HUDEP-2 (cell line): ENCODE measurements around the gene OSBPL3.

Experiments used
- DNase-seq, 76 experiments: peaks; one replicate each; lab custom pipeline; 2025; ENCODE audit not compliant: unreplicated experiment in 76 of 76; lab: John Stamatoyannopoulos, UW

Gene OSBPL3

DNA sequence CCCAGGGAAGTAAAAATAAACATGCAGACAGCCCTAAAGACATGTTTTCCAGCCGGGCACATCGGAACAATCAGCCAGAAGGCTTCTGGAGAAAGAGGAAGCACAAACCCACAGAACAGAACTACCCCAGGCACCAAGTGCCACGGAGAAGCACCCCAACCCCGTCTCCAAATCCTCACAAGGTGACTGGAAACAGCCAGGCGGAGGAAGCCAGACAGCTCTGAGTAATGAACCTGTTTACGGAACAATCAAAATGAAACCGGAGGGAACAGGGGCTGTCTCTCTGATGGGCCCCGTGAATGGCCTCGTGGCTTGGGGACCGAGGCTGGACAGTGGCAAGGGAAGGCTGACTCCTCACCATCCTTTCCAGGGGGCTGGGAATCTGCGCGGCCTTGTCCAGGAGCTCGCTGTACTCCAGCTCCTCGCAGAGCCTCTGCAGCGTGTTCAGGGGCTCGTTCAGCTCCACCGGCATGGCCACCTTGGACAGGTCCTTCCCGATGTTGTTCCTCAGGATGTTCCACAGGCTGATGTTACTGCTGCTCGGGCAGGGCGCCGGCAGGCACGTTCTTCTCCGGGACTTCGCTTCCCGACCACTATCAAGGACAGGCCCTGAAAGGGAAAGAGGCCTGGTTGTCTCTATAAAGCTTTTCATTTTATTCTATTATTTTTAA lies 145.7 kb downstream of the OSBPL3 start:
- no peak for DNase-seq

DNA sequence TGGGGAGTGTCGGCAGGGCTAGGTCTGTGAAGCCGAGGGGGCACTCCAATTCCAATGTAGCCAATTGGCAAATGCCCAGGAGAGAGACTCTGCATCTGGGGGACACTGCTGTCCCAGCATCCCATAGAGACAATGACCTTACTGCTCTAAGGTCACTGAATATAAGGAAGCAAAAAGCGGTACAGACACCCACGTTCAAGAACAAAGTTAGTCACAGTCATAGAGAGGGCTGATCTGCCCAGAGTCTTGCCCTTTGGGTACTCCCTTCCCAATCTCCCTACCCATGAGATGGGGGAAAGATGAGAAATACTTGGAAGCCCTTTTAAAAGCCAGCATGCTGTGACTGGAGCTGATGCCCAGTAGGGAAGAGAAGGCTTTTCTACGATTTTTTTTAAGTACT lies 146.4 kb downstream of the OSBPL3 start:
- no peak for DNase-seq

DNA sequence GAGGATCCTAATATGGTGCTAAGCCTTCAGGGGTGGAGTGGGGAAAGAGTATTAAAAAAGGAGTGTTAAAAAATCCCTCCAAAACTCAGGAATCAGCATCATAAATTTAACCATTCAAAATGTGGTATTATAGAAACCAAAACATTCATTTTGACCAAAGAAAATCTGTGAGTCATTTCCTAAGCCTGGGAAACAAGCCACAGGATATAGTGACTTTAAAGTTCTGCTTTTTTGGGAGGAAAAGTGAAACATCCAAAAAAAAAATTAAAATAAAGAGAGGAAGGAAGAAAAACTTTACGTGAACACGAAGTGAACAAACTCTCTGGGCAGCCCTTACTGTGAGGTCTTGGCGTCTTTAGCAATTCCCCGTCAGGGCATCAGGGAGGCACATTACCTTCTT lies 148.7 kb downstream of the OSBPL3 start:
- DNase-seq: peak in 1 of 76 experiments; percentile 8

DNA sequence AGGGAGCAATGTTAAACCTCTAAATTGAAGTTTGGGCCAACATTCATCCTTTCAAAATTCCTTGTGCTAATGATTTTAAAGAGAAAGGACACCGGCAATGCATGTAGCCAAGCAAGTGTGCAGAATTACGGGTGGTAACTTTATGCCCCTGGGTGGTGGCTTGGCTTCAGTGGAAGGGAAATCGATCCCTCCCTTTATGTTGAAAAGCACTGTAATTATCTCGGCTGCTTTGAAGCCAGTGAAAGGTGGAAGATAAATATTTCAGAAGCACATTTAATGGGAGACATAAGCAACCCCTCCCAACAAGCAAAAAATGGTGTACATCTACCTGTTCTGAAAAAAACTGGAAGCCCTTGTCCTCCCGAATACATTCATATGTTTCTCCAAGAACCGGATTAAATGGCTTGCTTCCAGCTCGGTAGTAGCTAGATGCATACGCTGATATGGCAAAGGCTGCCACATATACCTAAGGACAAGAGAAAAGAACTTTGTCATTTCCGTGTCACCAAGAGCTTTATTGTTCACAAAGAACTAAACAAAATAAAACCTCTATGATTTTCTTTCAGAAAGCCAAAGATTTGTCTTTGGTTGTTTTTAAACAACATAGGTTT lies 149.4 kb downstream of the OSBPL3 start:
- DNase-seq: peak in 21 of 76 experiments; percentile 6 to 56 (median 26)

DNA sequence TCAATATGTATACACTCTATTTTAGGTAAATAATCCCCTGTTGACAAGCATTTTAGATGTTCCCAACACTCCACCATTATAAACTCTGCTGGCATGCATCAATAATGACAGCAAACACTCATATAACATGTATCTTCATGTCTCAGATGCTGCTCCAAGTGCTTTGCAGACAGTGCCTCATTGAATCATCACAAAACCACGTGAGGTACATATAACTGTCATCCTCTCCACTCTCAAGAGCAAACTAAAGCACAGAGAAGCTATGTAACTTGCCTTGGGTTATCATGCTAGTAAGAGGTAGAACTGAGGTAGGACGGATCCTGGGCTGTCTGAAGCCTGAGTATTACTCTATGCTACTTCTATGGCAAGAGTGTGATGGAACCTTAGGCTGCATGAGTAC lies 150.2 kb downstream of the OSBPL3 start:
- peak in 45 of 76 experiments; percentile 2 to 78 (median 47) for DNase-seq

DNA sequence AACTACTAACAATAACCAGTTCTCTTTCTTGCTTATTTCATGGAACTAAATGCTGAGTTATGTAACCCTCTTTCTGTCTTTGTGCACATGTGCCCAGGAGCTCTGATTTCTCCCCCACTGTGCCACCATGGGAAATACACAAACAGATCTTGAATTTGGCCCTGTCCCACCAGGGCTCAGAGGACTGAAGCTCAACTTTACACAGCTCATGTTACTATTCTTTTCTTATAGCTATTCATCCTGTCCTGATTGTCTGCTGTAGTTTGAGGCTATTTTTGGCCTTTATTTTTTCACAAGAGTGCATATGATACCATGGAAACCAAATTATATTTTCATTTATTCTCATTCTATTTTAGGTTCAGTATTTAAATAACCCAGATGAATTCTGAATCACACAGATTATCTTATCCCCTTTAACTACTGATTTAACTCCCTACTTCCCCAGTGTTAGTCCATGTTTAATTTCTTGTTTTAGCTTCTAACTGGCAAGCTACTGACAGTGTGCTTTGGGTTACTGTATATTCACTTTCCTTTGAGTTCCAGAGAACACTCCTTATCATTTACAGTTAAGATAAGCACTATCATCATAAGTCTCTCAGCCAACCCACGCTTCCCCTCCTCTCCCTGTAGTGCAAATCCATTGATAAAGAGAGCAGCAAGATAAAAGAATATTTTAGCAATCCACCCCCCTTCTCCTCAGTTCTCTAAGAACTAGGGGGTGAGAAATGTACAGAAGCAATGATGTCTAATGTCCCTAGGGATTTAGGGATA lies 150.9 kb downstream of the OSBPL3 start:
- DNase-seq: peak in 64 of 76 experiments; percentile 9 to 88 (median 54)

DNA sequence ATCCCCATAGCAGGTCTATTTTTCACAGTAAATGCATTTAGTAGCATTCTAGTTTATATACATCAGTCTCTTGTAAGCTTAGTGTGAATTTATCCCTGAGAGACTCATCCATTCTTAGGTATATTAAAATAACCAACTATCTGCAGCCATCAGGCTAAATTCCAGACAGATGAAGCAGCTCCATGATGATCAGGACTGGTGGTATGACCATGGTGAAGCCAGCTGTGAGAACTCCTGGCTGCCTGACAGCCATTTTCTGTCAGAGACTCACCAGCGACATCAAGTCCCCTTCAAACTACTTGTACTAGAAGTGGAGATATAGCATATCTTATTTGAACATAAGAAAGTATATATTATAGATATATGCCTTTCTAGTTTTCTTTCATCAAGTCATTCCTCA lies 152.4 kb downstream of the OSBPL3 start:
- no peak for DNase-seq

DNA sequence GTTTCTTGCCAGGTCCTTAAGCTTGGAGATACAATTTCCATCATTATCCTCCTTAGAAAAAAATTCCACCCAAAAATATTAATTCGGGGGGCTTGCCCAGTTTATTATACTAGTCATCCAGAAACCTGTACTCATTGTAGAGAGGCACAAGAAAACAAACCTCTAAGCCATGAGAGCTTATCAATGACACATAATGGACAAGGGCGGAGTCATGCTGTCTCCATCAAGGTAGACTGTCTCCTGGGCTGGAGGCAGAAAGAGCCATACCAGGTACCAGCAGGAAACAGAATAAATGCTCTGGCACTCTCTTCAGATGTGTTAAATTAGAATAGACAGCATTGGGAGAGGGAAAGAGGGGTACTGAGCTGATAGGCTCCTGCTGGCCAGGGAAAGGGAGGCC lies 153.0 kb downstream of the OSBPL3 start:
- no peak for DNase-seq

DNA sequence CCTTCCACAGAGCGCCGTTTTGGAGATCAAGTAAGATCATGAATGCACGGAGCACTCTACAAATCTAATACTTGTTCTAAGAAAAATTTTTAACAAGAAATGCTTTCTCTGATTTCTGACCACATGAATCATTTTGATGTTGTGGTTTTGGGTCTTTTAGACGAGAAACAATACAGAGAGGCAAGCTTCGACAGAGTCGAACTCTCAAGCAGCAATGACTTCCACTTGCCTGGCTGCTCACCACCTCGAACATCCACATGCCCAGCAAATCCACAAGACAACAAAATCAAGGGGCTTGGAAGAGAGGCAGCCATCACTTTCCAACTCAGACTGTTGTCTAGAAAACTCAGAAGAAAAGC lies 153.3 kb downstream of the OSBPL3 start:
- DNase-seq: no peak

DNA sequence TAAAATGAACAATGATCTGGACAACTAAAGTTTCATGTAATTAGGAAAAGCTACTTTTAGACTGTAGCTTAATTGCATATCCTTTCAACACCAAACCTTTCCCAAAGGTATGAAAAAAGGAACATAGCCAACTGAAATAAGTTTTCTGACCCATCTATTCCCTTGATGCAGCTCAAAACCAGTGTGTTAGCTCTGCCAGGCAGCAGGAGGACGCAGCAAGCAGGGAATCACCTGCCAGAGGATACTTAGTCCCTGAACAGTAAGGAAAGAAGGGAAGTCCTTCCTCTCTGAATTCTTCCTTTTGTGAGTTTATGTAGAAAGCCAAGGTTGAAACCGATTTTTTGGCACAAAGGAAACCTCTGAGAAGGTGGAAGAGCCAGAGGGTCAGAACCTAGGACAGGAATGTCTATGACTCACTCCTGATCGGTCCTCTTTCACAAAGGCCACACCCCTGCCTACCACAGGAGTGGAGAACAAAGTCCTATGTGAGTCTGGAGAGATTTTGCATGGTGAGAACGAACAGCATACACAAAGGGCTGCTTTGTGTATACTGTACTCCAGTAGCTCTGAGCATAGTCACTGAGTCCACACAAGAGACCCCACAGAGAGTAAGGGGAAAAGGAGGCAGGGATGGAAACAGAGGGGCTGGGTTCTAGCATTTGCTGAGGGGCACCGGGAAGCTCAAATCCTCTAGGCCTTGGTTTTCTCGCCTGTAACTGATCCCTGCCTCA lies 153.9 kb downstream of the OSBPL3 start:
- peak in 39 of 76 experiments; percentile 5 to 61 (median 22) for DNase-seq

DNA sequence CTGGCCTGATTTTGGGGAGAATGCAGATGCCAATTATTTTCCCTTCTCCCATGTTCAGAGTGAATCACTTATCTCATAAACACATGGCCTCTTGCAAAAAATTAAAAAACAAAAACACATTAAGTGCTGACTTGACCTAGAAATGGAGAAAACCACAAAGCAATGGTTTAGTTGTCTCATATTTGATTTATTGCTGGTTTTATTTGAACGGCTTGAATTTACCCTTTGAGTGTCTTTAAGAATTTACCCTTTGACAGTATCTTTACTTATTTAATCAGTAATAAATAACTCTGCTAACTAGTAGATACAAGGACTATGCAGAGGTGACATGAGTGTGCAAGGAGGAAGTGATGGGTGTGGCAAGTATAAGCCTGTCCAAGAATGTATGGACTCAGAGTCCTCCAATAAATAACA lies 154.6 kb downstream of the OSBPL3 start:
- peak in 2 of 76 experiments; percentile 0 to 7 for DNase-seq

DNA sequence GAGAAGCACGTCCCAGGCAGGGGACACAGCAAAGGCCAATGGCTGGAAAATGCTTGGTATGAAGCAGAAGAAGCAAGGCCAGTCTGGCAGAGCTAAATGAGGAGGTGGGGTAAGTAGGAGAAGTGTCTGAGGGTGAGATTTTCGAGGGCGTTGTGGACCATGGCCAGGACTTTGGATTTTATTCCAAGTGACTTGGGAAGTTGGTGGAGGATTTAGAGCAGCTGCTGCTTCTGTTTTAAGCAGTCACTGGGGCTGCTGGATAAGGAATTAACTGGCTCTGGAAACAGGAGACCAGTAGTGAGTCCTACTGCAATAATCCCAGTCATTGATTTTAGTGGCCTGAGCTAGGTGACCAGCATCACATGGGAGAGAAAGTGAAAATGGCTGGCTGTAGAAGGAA lies 155.1 kb downstream of the OSBPL3 start:
- DNase-seq: no peak

DNA sequence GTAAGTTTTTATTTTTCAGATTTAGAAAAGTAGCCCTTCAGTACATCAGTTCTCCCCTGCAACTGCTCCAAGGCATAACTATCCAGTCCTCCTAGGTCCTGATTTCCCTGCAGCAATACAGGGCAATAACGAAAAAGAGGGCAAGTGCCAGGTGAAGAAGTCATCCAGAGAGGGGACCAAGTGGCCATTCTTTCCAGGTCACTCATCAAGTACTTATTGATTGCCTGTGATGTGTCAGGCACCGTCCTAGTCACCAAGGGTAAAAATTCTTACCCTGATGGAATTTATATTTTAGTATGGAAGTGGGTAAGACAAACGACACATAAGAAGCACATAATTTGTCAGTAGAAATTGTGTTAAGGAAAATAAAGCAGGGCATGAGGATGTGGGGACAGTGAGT lies 155.6 kb downstream of the OSBPL3 start:
- no peak for DNase-seq

DNA sequence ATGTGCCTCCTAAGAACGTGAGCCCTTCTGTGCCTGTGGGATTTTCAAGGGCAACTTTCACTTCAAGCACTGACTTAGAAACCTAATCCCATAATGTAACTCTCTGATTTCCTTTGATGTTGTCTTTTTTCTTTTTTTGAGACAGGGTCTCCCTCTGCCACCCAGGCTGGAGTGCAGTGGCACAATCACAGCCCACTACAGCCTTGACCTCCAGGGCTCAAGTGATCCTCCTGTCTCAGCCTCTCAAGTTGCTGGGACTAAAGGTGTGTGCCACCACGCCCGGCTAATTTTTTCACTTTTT lies 158.3 kb downstream of the OSBPL3 start:
- no peak for DNase-seq

DNA sequence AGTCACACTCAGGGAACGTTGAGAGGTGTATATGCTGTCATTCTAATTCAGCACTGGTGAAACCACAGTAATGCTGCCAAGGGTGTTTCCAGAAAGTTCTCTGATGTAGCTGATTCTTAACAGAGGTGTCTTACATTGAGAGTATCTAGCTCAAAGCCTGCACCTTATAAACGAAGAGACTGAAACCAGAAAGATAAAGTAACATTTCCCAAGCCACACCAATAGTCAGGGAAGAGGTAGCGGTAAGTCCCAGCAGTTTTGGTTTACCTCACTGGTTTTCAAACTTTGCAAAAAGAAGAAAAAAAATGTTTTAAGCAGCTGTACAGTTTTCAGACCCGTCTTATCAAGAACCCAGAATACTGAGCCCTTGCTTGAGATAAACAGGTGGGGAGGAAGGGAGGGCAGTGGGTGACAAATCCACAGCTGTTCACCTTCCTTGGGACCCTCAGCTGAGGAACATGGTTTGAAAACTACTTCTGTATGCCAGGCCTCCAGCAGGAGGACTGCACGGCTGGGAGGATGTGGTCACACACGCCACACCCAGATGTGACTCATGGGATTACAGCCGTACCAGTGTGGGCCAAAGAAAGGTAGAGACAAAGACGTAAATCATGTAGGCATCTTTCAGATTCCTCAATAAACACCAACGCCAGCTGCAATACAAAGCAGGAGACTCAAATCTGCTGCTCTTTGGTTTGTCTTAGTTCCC lies 158.8 kb downstream of the OSBPL3 start:
- peak in 73 of 76 experiments; percentile 18 to 86 (median 69) for DNase-seq

DNA sequence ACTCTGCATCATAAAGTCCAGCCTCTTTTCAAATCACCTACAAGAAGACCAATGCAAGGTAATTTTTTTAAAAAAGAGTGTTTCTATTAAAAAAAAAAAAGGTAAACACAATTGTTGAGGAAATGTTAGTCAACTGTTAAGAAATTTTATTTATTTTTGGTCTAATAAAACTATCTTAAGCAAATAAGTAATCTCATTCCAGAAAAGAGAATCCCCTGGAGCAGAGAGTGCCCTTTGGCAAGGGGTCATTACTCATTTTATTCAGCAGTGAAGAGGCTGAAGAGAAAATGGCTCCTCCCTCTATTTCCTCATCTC lies 159.3 kb downstream of the OSBPL3 start:
- peak in 2 of 76 experiments; percentile 41 to 73 for DNase-seq

DNA sequence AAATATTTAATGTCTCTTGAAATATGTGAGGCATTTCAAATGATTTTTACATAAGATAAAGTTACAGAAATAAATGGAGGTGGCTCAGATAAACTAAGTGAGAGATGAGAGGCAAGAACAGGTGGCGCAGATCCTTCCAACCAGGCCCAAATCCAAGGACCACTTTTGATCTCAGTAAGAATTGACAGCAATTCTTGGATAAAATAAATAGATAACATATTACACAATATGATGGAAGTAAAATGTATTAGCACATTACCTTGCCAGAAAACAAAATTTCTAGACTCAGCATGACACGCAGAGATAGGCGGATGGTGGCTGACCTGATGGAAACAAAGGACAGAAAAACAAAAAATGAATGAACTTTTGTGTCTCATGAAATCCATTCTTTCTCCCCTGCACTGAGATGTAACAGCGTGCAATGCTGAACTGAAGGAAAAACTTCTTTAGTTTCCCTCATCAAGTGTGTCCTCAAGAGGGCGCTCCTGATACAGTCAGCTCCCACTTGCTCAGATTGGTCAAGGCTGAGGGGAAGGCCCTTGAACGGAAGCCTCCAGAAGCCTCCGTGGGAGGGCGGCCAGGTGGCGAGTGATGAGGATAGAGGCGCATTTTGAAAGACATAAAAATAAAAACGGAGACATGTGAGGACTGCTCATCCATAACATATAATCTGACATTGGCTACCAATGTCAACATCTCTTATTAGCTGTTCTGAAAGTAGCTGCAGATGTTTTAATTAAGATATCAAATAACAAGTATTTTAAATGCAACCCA lies 159.9 kb downstream of the OSBPL3 start:
- peak in 74 of 76 experiments; percentile 37 to 92 (median 80) for DNase-seq

DNA sequence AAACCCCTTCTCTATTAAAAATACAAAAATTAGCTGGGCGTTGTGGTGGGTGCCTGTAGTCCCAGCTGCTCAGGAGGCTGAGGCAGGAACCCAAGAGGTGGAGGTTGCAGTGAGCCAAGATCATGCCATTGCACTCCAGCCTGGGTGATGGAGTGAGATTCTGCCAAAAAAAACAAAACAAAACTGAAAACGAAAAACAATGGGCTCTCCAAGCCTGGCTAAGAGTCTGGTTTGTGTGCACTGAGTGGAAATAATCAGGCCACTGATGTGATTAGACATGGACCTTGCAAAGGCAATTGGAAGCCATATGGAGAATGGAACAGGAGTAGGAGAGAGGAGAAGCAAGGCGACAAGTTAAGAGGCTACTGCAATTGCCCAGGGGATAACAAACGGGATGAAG lies 162.6 kb downstream of the OSBPL3 start:
- no peak for DNase-seq

DNA sequence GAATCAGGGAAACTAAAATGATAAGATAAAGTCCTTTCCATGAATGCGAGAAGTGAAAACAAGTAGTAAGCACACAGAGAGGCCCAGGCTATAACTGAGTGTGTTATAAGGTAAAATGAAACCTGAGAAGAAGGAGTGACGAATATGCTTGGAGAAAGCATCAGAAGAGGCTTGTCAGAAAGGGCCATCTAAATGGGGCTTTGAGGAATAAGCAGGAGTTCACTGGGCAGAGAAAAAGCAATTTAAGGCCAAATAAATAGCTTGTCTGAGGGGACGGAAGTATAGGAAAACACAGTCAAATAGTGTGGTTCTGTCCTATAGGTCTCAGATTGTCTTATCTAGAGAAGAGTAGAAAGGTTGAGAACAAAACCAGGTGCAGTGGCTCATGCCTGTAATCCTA lies 163.1 kb downstream of the OSBPL3 start:
- no peak for DNase-seq

DNA sequence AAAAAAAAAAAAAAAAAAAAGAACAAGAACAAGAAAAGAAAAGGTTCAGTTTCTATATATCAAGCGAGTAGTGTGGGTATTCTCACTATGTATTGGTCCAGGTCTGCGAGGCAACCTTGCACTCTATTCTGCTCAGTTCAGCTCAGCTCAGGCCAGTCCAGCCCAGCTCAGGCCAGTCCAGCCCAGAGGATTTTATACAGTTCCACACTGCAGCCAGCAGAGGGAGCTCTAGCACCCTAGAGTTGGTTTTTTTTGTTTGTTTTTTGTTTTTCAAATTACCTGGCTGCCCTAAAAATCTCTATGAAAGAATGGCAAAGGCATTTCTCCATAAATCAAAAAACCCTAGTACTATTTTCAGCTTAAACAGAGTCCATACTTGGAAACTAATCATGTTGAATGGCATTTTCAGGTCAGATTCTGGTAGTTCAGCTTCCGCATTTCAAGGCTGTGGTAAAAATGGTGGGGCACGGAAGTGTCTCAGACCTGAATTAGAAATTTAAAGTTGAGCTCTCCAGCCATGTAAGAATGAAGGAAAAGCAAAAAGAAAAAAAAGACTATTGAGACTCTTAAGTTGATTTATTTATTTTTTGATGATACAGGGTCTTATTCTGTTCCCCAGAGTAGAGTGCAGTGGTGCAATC lies 167.6 kb downstream of the OSBPL3 start:
- peak in 34 of 76 experiments; percentile 4 to 52 (median 22) for DNase-seq
